Activated naive CD8-positive, alpha-beta T cell (primary cell): ENCODE data around the gene TGDS.
"Not testable (repeated sequence)": the region's sequence is repeated elsewhere in the genome, so short reads cannot be mapped to it uniquely, and the experiment has no call there.

Source experiments
- H3K27ac Mint-ChIP-seq: one replicate; pipeline ENCODE4 v1.8.0; 2021; ENCODE audit warnings: mixed read lengths
- H3K27me3 Mint-ChIP-seq: one replicate; pipeline ENCODE4 v1.8.0; 2021; ENCODE audit warnings: mixed read lengths
- H3K36me3 Mint-ChIP-seq: one replicate; pipeline ENCODE4 v1.8.0; 2021; ENCODE audit warnings: mixed read lengths
- H3K4me1 Mint-ChIP-seq: one replicate; pipeline ENCODE4 v1.8.0; 2021; ENCODE audit warnings: low read depth, mixed read lengths
- H3K4me3 Mint-ChIP-seq: one replicate; pipeline ENCODE4 v1.8.0; 2021; ENCODE audit warnings: mild to moderate bottlenecking, mixed read lengths
- H3K9me3 Mint-ChIP-seq: one replicate; pipeline ENCODE4 v1.8.0; 2021; ENCODE audit warnings: low read depth, mixed read lengths

The TGDS gene, protein sequence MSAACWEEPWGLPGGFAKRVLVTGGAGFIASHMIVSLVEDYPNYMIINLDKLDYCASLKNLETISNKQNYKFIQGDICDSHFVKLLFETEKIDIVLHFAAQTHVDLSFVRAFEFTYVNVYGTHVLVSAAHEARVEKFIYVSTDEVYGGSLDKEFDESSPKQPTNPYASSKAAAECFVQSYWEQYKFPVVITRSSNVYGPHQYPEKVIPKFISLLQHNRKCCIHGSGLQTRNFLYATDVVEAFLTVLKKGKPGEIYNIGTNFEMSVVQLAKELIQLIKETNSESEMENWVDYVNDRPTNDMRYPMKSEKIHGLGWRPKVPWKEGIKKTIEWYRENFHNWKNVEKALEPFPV

DNA sequence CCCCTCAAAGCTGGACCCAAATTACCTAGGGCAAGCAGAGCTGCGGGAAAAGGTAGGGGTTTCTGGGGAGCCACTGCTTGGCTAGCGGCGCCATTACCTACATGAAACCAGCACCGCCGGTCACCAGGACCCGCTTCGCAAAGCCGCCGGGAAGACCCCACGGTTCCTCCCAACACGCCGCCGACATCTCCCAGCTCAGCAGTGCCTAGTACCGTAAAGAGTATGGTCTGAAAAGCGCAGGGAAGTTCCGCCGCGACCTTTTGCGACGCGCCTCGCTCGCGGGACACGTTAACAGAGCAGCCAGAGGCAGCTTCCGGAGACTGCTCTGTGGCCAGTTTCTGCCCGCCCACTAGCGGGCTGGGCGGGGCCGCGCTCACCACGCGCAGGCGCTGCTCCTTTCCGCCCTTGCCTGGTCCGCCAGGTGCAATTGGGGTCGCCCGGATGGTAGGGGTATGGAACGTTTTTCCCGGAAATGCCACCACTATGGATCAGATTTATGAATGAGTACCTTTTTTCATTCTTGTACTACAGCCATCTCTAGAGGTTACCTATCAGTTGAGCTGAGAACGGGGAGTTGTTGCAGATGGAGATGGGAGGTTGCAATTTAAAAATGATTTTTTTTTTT, at the start of gene TGDS:
TGDS (minus strand) TSS at position 203 of the 625 bp plus-strand sequence; CDS start at position 187, 16 bp downstream.
- Mint-ChIP-seq H3K27me3 (no peaks in the 10 kb centered on the region), H3K4me3 (peak within 1 kb of the TSS; percentile 91), H3K36me3 (peaks cover 14% of the 10 kb centered on the region), H3K4me1 (peaks cover 41% of the 10 kb centered on the region), H3K27ac (peak within 1 kb of the TSS; percentile 95), H3K9me3 (no peaks in the 10 kb centered on the region)

DNA sequence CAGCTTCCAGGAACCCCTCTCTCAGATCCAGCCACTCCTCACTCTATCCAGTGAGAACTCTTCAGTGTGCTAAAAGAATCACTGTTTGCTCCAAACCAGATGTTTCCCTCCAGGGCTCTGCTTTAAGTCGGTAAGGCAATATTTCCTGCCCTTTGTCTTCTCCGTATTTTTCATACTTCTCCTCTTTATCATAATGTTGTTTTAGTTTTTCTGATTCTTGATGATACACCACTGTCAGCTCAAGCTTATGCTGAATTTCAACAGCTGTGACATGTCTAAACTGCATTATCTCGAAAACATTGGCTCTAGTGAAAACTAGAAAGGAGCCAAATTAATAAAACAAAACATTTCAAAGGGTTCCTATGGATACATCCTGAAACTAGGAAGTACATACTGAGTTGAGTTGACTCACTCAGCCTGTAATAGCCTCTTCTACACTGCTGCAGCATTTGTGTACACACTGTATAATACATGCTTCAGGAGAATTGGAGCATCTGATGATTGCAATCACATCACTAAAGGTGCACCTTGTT, 45.5 kb upstream of the TGDS start:
- Mint-ChIP-seq H3K36me3 (no peaks in the 10 kb centered on the region), H3K4me1 (no peaks in the 10 kb centered on the region), H3K9me3 (no peaks in the 10 kb centered on the region), H3K27me3 (peaks cover 2% of the 10 kb centered on the region), H3K27ac (no peak overlapping the region), H3K4me3 (no peak overlapping the region)

DNA sequence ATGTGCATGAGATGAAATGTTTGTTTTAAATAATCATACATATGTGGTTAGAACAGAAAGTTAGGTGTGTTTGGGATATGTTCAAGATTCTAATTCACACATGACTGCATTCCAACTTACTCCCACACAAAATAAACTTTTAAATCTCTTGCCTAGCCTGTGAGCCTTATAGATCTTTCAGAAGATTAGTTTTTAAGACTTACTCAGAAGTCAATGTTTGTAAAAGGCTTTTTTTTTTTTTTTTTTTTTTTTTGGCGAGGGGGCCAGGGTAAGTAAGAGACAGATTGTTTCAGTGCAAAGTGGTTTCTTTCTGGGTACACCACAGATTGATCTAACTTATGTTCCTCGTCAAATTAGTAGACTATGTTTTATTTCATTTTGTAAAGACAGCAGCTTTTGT, 44.8 kb upstream of the TGDS start:
- no peaks in the 10 kb centered on the region for H3K4me1 Mint-ChIP-seq
- H3K27ac Mint-ChIP-seq: no peak overlapping the region
- H3K4me3 Mint-ChIP-seq: no peak overlapping the region
- peaks cover 2% of the 10 kb centered on the region for H3K27me3 Mint-ChIP-seq
- H3K36me3 Mint-ChIP-seq: no peaks in the 10 kb centered on the region
- no peaks in the 10 kb centered on the region for H3K9me3 Mint-ChIP-seq

DNA sequence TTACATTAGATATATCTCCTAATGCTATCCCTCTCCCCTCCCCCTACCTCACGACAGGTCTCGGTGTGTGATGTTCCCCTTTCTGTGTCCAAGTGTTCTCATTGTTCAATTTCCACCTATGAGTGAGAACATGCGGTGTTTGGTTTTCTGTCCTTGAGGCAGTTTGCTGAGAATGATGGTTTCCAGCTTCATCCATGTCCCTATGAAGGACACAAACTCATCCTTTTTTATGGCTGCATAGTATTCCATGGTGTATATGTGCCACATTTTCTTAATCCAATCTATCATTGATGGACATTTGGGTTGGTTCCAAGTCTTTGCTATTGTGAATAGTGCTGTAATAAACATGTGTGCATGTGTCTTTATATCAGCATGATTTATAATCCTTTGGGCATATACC, 41.7 kb upstream of the TGDS start:
- H3K4me3 Mint-ChIP-seq, H3K36me3 Mint-ChIP-seq, H3K27me3 Mint-ChIP-seq, H3K4me1 Mint-ChIP-seq, H3K9me3 Mint-ChIP-seq, H3K27ac Mint-ChIP-seq: not testable (repeated sequence)

DNA sequence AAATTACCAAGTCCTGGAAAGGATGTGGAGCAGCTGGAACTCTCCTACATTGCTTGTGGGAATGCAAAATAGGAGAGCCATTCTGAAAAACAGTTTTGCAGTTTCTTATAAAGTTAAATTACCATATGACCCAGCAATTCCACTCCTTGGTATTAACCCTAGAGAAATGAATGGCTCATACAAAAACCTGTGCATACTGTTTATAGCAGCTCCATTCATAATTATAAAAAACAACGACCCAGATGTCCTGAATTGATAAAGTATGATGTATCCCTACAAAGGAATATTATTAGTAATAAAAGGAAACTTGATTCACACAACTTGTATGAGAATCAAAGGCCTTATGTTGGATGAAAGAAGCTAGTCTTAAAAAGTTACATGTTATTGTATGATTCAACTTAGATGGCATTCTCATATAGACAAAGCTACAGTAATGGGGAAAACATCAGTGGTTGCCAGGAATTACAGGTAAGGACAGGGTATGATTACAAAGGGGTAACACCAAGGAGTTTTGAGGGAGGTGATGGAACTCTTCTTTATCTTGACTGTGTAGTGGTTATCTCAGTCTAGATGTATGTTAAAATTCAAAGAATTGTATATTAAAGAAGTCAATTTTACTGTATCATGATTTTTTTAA, 41.1 kb upstream of the TGDS start:
- peaks cover 8% of the 10 kb centered on the region for H3K36me3 Mint-ChIP-seq
- H3K4me3 Mint-ChIP-seq: no peak overlapping the region
- H3K27me3 Mint-ChIP-seq: peaks cover 2% of the 10 kb centered on the region
- H3K9me3 Mint-ChIP-seq: no peaks in the 10 kb centered on the region
- H3K4me1 Mint-ChIP-seq: no peaks in the 10 kb centered on the region
- H3K27ac Mint-ChIP-seq: no peak overlapping the region

DNA sequence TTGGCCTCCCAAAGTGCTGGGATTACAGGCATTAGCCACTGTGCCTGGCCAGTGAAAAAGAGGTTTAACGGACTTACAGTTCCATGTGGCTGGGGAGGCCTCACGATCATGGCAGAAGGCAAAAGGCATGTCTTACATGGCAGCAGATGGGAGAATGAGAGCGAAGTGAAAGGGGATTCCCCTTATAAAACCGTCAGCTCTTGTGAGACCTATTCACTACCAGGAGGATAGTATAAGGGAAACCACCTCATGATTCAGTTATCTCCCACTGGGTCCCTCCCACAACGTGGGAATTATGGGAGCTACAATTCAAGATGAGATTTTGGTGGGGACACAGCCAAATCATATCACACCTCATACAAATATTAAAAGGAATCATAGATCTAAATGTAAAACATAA, 40.1 kb upstream of the TGDS start:
- H3K9me3 Mint-ChIP-seq, H3K27me3 Mint-ChIP-seq, H3K4me1 Mint-ChIP-seq, H3K4me3 Mint-ChIP-seq: not testable (repeated sequence)
- peak overlapping the region; percentile 52 for H3K27ac Mint-ChIP-seq
- peaks cover 13% of the 10 kb centered on the region for H3K36me3 Mint-ChIP-seq

DNA sequence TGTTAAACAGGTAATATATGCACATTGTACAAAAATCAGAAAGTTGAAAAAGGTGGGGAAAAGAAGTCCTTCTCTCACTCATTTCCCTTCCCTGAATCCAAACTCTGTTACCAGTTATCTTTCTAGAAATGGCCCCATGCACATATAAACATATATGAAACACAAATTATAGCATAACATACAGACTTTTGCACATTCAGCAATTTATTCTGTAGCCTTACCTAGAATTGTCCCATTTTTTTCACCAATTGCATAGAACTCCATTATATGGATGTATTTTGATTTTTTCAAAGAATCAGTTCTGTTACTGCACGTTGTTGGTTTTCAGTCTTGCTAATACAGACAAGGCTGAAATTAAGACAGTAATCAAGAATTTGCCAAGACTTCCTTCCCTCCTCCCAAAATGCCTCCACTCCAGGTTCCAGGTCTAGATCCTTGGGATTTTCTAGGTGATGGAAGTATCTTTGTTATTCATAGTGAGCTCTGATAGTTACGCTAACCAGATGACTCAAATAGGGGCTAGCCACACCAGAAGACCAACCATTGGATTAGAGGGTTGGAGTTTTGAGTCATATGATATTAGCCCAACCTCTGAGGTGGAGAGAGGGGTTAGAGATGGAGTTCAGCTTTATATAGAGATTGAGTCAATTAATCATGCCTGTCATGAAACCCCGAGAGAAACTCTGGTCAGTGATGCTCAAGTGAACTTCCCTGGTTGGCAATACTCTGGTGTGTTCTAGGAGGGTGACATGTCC, 36.5 kb upstream of the TGDS start:
- Mint-ChIP-seq H3K27ac (no peak overlapping the region), H3K36me3 (peaks cover 20% of the 10 kb centered on the region), H3K4me1 (no peaks in the 10 kb centered on the region), H3K4me3 (no peak overlapping the region), H3K9me3 (no peaks in the 10 kb centered on the region), H3K27me3 (no peaks in the 10 kb centered on the region)

DNA sequence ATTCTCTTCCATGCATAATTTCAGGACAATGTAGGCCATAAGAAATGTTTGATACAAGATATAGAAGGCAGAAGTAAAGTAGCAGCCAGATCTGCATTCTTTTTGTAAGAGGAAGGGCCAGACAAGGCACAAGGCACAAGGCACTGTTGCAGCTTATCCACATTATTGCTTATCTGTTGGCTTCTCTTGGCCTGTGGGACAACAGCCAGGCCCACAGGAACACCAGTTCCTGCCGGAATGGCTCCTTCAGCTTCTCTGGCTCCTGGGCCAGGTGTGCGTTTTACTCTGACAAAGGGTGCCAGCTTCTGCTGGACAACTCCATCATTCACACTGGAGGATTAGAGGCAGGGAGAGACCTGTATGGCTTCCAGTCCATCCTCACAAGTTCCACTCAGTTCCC, 34.9 kb upstream of the TGDS start:
- Mint-ChIP-seq H3K4me1 (no peaks in the 10 kb centered on the region), H3K9me3 (no peaks in the 10 kb centered on the region), H3K27ac (no peak overlapping the region), H3K27me3 (no peaks in the 10 kb centered on the region), H3K36me3 (peaks cover 25% of the 10 kb centered on the region), H3K4me3 (no peak overlapping the region)

DNA sequence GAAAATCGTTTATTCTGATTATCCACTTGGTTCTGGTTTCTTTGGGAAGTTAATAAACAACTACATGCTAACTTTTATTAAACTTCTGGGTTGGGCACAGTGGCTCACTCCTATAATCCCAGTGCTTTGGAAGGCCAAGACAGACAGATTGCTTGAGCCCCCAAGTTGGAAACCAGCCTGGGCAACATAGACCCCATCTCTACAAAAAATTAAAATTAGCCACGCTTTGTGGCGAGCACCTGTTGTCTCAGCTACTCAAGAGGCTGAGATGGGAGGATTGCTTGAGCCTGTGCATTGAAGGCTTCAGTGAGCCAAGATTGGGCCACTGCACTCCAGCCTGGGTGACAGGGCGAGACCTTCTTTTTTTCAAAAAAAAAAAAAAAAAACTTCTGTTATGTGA, 27.4 kb upstream of the TGDS start:
- Mint-ChIP-seq H3K27ac (no peak overlapping the region), H3K4me1 (no peaks in the 10 kb centered on the region), H3K27me3 (no peaks in the 10 kb centered on the region), H3K9me3 (no peaks in the 10 kb centered on the region), H3K4me3 (no peak overlapping the region), H3K36me3 (peaks cover 17% of the 10 kb centered on the region)

DNA sequence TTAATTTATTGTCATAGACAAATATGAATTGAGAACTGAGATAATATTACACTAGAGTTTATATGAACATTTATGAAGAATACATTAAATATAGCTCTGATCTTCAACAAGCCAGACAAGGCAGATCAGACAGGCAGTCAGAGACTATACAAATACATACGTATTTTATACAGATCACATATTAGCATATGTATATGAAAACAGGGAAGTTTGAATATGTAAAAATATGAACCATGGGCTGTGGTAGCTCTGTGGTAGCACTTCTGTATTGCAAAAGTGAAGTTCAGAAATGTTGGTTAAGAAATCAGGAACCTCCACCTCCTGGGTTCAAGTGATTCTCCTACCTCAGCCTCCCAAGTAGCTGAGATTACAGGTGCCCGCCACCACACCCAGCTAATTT, 26.4 kb upstream of the TGDS start:
- H3K27me3 Mint-ChIP-seq: no peaks in the 10 kb centered on the region
- no peaks in the 10 kb centered on the region for H3K4me1 Mint-ChIP-seq
- no peak overlapping the region for H3K4me3 Mint-ChIP-seq
- H3K9me3 Mint-ChIP-seq: no peaks in the 10 kb centered on the region
- H3K27ac Mint-ChIP-seq: no peak overlapping the region
- peaks cover 17% of the 10 kb centered on the region for H3K36me3 Mint-ChIP-seq

DNA sequence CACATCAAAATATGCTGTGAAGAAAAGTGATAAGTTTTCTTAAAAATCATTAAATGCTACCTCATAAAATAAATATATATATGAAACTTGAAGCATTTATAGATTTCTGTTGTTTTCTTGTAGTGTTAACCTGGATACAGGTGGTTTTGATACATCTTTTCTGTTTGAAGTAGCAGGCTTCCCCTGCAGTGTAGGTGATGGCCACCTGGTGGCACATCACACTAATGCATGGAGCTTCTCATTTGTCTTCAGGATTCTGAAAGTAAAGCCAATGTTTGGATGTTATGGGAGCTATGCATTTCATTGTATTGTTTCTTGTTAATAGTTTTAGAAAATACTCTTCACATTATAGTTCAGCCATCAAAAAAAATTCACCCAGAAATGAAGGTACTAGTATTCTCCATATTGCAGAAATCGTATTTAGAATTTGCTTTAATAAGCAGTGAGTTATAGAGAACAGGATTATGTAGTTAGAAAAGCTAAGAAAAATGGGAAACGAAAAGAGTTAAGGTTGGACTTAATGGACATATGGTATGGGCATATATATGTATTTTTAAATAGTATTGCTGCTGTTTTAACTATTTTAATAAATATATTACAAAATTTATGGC, 24.4 kb upstream of the TGDS start:
- H3K36me3 Mint-ChIP-seq: peaks cover 12% of the 10 kb centered on the region
- no peaks in the 10 kb centered on the region for H3K9me3 Mint-ChIP-seq
- no peak overlapping the region for H3K4me3 Mint-ChIP-seq
- no peaks in the 10 kb centered on the region for H3K27me3 Mint-ChIP-seq
- H3K27ac Mint-ChIP-seq: no peak overlapping the region
- H3K4me1 Mint-ChIP-seq: peaks cover 6% of the 10 kb centered on the region

DNA sequence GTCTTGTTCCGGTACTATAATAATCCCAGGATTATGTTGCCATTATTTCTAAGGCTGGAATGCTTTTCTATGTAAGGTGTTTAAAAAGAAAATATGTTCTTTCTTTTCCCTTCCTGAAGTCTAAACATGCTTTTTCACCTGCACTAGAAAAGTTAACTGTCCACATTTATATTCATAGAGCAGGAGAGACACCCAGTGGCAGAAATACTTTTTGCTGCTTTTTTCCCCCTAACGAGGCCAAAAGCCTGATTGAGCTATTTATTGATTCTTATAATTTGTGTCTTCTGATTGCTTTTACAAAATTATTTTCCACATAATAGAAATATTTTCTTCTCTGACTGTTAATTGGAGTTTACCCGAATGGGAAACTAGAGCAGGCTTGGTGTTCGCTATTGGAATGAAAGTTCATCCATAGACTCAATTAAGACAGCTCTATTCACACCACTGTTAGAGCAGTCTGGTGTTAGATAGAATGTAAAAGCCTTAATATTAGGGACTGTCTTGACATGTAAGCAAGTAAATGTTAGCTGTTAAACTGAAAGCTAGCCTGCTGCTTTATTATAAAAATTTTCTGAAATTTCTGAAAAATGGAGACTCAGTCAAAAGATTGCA, 21.5 kb upstream of the TGDS start:
- no peak overlapping the region for H3K4me3 Mint-ChIP-seq
- peaks cover 5% of the 10 kb centered on the region for H3K36me3 Mint-ChIP-seq
- peak overlapping the region; percentile 13 for H3K27ac Mint-ChIP-seq
- no peaks in the 10 kb centered on the region for H3K9me3 Mint-ChIP-seq
- H3K4me1 Mint-ChIP-seq: peaks cover 12% of the 10 kb centered on the region
- H3K27me3 Mint-ChIP-seq: no peaks in the 10 kb centered on the region

DNA sequence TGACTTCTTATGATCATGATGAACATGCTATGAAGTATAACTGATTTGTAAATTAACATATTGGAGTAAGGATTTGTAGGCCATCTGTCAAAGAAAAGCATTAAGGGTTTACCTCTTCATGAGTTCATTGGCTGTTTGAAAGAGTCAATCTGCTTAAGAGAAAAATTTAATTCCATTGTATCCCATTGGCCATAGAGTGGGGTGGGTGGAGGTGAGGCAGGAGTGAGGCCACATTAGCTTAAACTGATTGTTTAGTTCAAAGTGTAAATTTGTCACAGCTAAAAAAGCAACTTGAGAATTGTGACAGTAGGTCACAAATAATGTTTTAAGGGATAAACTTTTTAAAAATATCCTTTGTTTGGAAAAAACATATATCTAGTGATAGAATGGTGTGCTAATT, 17.1 kb upstream of the TGDS start:
- peaks cover 13% of the 10 kb centered on the region for H3K4me1 Mint-ChIP-seq
- H3K36me3 Mint-ChIP-seq: peaks cover 9% of the 10 kb centered on the region
- H3K27ac Mint-ChIP-seq: no peak overlapping the region
- no peaks in the 10 kb centered on the region for H3K27me3 Mint-ChIP-seq
- no peak overlapping the region for H3K4me3 Mint-ChIP-seq
- H3K9me3 Mint-ChIP-seq: no peaks in the 10 kb centered on the region

DNA sequence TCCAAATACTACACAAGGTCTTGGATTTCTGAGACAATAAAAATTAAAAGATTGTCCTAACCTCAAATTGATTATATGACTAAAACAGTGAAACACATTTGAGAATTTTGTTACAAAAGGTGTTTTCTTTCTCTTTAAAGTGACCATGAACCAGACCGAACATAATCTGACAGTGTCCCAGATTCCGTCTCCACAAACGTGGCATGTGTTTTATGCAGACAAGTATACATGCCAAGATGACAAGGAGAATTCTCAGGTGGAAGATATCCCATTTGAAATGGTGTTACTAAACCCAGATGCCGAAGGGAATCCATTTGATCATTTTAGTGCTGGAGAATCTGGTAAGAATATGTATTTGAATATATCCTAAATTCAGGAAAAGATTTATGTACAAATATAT, 16.1 kb upstream of the TGDS start:
- H3K27me3 Mint-ChIP-seq: no peaks in the 10 kb centered on the region
- H3K4me3 Mint-ChIP-seq: no peak overlapping the region
- H3K27ac Mint-ChIP-seq: no peak overlapping the region
- H3K4me1 Mint-ChIP-seq: peaks cover 21% of the 10 kb centered on the region
- peaks cover 10% of the 10 kb centered on the region for H3K36me3 Mint-ChIP-seq
- H3K9me3 Mint-ChIP-seq: no peaks in the 10 kb centered on the region
